Measurements from ENCODE around the gene CISD3.

Gene CISD3, protein sequence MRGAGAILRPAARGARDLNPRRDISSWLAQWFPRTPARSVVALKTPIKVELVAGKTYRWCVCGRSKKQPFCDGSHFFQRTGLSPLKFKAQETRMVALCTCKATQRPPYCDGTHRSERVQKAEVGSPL

GRCh38 chr17:38729886-38730525, at the start of gene CISD3:
CISD3 (plus strand) TSS chr17:38730341; CDS start chr17:38730359, 18 bp downstream.
- DNase-seq (ENCODE audit: low read depth in 1 of 2, low spot score in 1 of 2), result peak; percentile 61 to 68

- no peak for DNase-seq (ENCODE audit: low read depth in 1 of 2, low spot score in 1 of 2)
Measured at GRCh38 chr17:38681096-38681495, 49.0 kb upstream of the CISD3 start.

- DNase-seq (ENCODE audit: low read depth in 1 of 2, low spot score in 1 of 2), result no peak
Measured at GRCh38 chr17:38685491-38685890, 44.6 kb upstream of the CISD3 start.

DNA sequence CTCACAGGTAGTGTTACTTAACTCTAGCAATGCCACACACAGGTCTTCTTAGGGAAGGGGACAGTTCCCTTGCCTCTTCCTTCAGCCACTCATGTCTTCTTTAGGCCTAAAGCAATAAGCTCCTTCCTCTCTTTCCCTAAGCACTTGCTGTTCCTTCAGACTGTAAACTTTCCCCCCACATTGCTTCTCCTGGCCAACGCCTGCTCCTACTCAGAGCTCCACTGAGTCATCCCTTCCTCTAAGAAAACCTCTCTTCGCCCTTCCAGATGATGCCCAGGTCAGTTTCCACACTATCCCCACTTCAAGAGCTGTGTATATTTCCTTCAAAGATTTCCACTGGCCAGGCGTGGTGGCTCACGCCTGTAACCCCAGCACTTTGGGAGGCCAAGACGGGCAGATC, 42.9 kb upstream of the CISD3 start:
- DNase-seq (ENCODE audit: low read depth in 1 of 2, low spot score in 1 of 2), result no peak

GRCh38 chr17:38690386-38690785, 39.8 kb upstream of the CISD3 start:
- DNase-seq (ENCODE audit: low read depth in 1 of 2, low spot score in 1 of 2), result no peak

GRCh38 chr17:38691154-38691553, 39.0 kb upstream of the CISD3 start:
- DNase-seq (ENCODE audit: low read depth in 1 of 2, low spot score in 1 of 2), result no peak

DNA sequence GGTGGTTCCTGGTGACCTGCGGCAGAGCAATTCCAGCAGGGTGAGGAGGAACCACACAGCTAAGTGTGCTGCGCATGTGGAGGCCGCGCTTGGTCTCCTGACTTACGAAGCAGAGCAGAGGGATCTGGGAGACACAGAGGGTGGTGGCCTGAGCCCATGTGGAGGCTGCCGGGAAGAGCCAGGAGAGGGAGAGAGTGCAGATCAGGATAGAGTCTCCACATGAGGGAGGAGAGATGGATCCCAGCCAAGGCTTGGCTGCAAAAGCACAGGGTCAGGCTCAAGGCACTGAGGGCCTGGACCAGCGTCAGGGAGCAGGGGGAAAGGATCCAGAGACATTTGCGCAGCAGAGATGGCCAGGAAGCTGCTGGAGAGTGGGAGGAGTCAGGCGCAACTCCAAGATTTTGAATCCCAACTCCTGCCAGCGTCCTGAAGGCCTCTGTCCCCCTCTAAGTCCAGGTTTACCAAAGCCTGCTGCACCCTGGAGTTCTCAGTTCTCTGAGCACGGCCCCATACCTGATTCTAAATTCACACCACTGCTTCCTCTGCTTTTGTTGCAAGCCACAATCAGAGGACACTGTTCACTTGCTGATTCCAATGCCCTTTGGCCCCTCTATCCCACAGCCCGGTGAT, 36.3 kb upstream of the CISD3 start:
- DNase-seq (ENCODE audit: low read depth in 1 of 2, low spot score in 1 of 2), result no peak

- DNase-seq (ENCODE audit: low read depth in 1 of 2, low spot score in 1 of 2), result no peak
Measured at GRCh38 chr17:38697061-38697820, 32.9 kb upstream of the CISD3 start.

GRCh38 chr17:38698760-38699159, 31.4 kb upstream of the CISD3 start:
- DNase-seq (ENCODE audit: low read depth in 1 of 2, low spot score in 1 of 2), result no peak

DNA sequence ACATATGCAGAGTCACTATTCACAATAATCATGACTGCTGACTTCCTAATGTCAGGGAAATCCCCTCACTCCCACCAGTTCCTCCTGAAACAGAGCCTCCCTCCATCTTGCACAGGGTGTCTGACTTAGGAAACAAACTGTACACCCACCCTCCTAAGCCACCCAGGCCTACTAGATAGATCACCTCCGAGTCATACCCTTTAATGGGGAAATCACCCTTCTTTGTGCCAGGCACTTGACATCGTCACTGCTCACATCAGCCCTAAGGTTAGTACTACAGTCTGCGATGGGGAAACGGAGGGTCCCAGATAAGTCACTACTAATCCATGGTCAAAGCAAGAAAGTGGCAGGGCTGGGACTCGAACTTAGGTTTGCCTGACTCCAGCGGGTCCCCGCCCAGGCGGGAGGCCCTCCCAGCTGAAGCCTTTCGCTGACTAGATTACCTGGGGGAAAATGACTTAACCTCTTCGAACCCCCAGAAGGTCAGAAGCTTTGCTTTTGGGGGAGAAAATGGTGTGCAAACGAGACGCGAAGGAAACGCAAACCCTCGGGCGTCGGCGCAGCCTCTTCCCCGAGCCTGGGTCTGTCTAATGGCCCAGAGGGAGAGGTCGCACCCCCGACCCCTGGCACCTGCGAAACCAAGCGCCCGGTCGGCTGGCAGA, 28.5 kb upstream of the CISD3 start:
- peak; percentile 75 to 85 for DNase-seq (ENCODE audit: low read depth in 1 of 2, low spot score in 1 of 2)

DNA sequence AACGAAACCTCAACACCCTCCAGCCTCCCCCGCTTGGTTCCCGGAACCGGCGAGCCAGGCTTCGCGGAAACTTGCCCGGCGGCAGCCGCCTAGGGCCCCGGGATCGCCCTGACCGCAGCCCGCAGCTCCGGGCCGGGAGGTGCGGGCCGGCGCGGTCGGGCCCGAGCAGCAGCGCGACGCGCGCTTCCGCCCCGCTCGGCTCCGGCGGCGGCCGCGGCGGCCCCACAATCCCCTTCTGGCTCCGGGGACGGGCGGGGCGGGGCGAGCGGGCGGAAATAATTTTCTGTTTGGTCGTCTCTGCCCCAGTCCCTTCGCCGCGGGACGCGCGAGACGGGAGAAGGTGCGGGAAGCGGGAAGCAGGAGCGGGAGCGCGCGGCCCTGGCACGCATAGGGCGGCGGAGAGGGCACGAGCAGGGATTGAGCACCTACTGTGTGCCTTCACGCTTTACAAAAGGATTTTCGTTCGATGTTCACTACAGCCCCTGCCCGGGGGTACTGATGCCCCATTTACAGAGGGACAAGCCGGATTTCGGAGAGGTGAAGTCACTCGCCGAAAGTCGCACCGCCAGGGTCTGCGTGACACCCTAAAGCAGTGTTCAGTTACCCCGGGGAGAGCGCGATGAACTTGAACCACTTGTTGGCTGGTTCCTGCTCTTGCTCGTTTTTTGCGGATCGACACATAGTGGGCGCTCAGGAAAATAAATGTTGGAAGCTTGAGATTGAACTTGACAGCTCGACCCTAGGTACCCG, 27.8 kb upstream of the CISD3 start:
- peak; percentile 70 to 72 for DNase-seq (ENCODE audit: low read depth in 1 of 2, low spot score in 1 of 2)

GRCh38 chr17:38702916-38703741, 27.0 kb upstream of the CISD3 start:
- DNase-seq (ENCODE audit: low read depth in 1 of 2, low spot score in 1 of 2), result peak in 1 of 2 donors; percentile 29

GRCh38 chr17:38703742-38704605, 26.2 kb upstream of the CISD3 start:
- peak; percentile 74 to 86 for DNase-seq (ENCODE audit: low read depth in 1 of 2, low spot score in 1 of 2)

GRCh38 chr17:38704606-38705522, 25.3 kb upstream of the CISD3 start, which contains the start of gene MLLT6:
MLLT6 (plus strand) TSS chr17:38705273; CDS start chr17:38705633, 360 bp downstream.
- DNase-seq (ENCODE audit: low read depth in 1 of 2, low spot score in 1 of 2), result peak; percentile 60 to 66

GRCh38 chr17:38705523-38705802, 24.7 kb upstream of the CISD3 start:
- DNase-seq (ENCODE audit: low read depth in 1 of 2, low spot score in 1 of 2), result no peak

GRCh38 chr17:38705803-38706504, 24.2 kb upstream of the CISD3 start:
- no peak for DNase-seq (ENCODE audit: low read depth in 1 of 2, low spot score in 1 of 2)

GRCh38 chr17:38706505-38707216, 23.5 kb upstream of the CISD3 start:
- DNase-seq (ENCODE audit: low read depth in 1 of 2, low spot score in 1 of 2), result no peak

Measured in activated CD4-positive, alpha-beta T cell treated with anti-CD3 and anti-CD28 coated beads, Interleukin-2, amount 50 U/mL, for 24 hours (primary cell).